NCI-H526 (cell line): Measurements from ENCODE around the gene SLC6A6.
A peak's percentile ranks its signal among the peaks of the same experiment; 100 is the strongest.
"Not testable (repeated sequence)": the region's sequence is repeated elsewhere in the genome, so short reads cannot be mapped to it uniquely, and the experiment has no call there.

Source experiments
- DNase-seq, 2 experiments: peaks; one replicate each; lab custom pipeline; 2025; lab: John Stamatoyannopoulos, UW

SLC6A6 gene

GRCh38 chr3:14437705-14438104 is 35.3 kb downstream of the SLC6A6 start:
- not testable (repeated sequence) for DNase-seq

- DNase-seq, result no peak
Measured at GRCh38 chr3:14438262-14438661, 35.9 kb downstream of the SLC6A6 start.

GRCh38 chr3:14438929-14439328 is 36.5 kb downstream of the SLC6A6 start:
- DNase-seq, result no peak

GRCh38 chr3:14439501-14440167 is 37.2 kb downstream of the SLC6A6 start:
- no peak for DNase-seq

GRCh38 chr3:14440168-14440518 is 37.7 kb downstream of the SLC6A6 start:
- no peak for DNase-seq

- DNase-seq, result peak in 1 of 2 experiments; percentile 12
Measured at GRCh38 chr3:14440531-14441239, 38.3 kb downstream of the SLC6A6 start.

- no peak for DNase-seq
Measured at GRCh38 chr3:14441240-14441919, 39.0 kb downstream of the SLC6A6 start.

GRCh38 chr3:14441920-14442300 is 39.5 kb downstream of the SLC6A6 start:
- no peak for DNase-seq

- DNase-seq, result no peak
Measured at GRCh38 chr3:14444380-14444779, 42.0 kb downstream of the SLC6A6 start.

- DNase-seq, result no peak
Measured at GRCh38 chr3:14445773-14446172, 43.4 kb downstream of the SLC6A6 start.

- no peak for DNase-seq
Measured at GRCh38 chr3:14446988-14447570, 44.7 kb downstream of the SLC6A6 start.

- DNase-seq, result no peak
Measured at GRCh38 chr3:14448063-14448462, 45.7 kb downstream of the SLC6A6 start.

- no peak for DNase-seq
Measured at GRCh38 chr3:14448756-14449727, 46.6 kb downstream of the SLC6A6 start.

- no peak for DNase-seq
Measured at GRCh38 chr3:14450506-14450905, 48.1 kb downstream of the SLC6A6 start.

- no peak for DNase-seq
Measured at GRCh38 chr3:14450922-14451606, 48.7 kb downstream of the SLC6A6 start.

- no peak for DNase-seq
Measured at GRCh38 chr3:14451844-14452739, 49.7 kb downstream of the SLC6A6 start.

GRCh38 chr3:14452740-14453710 is 50.6 kb downstream of the SLC6A6 start:
- DNase-seq, result no peak

- no peak for DNase-seq
Measured at GRCh38 chr3:14453876-14454638, 51.7 kb downstream of the SLC6A6 start.
